ENCODE results near the gene RBM47.

GRCh38 chr4:40453912-40454311, 175.8 kb downstream of the RBM47 start:
- TF ChIP-seq CTCF (IDR thresholded peaks at IDR 0.05) (no peak), EP300 (IDR thresholded peaks at IDR 0.05) (no peak)
